H4 (cell line): ENCODE data around the gene TNRC6B. TPM values are rescaled to one million over a fixed set of nuclear protein-coding genes. Genes with fewer than 3 reads are reported as not detected.

Source experiments
- DNase-seq: peaks from one replicate; pipeline ENCODE4 v3.0.0-alpha.2; 2015; ENCODE audit warnings: low spot score
- total RNA-seq: library from RNA; depleted of rRNA; stranded (reverse); fragments of >200 nt; shearing (Covaris generic); gene quantifications from 2 replicates; pipeline ENCODE4 v1.2.3, GENCODE V29; 2014

TNRC6B gene
- total RNA-seq, 1 experiment from 2014 or later, result 14.8 TPM

DNA sequence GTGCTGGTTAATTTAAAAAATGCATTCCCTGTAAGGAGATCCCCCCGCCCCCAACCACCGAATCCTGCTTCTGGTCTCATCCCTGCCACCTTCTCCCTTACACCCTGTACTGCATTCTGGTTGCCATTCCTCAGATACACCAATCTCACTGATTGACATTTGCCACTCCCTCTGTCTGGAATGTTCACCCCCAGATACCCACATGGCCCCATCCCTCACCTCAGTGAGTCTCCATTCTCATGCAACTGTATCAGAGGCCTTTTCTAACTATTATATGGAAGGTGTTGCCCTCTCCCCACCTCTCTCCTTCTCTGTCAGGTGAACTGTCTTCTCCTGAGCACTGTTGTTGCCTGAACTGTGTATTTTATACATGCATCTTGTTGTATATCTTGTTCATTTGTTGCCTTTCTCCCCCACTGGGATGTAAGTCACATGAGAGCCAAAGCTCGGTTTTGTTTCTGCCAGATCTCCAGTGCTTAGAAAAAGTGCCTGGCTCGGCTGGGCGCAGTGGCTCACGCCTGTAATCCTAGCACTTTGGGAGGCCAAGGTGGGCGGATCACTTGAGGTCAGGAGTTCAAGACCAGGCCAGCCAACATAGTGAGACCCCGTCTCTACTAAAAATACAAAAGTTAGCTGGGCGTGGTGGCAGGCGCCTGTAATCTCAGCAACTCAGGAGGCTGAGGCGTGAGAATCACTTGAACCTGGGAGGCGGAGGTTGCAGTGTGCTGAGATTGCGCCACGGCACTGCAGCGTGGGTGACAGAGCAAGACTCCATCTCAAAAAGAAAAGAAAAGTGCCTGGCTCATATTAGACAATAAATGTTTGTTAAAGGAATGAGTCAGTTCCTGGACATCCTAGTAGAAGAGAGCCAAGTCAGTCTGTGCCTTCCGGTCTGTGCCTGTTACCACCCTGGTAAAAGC, 61.0 kb downstream of the TNRC6B start:
- DNase-seq, result peak; percentile 78

DNA sequence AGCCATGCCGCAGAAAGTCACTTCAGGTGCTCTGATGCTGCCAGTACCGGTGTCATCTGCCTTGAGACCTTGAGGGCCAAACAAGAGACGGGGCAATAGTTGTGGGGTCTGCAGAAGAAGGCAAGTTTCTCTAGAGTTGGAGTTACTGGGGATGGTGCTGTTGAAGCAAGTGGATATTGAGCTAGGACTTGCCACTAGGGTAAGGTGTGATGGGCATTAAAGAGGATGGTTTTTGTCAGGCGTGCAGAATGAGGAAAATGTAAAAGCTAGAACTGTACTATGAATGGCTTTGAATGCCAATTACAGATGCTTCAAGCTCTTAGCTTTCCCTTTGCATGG, 61.6 kb downstream of the TNRC6B start:
- no peak for DNase-seq

GRCh38 chr22:40240160-40240559, 62.4 kb downstream of the TNRC6B start:
- no peak for DNase-seq

- DNase-seq, result no peak
Observed at GRCh38 chr22:40240686-40241085, 63.0 kb downstream of the TNRC6B start.

GRCh38 chr22:40241200-40241763, 63.6 kb downstream of the TNRC6B start:
- no peak for DNase-seq

DNA sequence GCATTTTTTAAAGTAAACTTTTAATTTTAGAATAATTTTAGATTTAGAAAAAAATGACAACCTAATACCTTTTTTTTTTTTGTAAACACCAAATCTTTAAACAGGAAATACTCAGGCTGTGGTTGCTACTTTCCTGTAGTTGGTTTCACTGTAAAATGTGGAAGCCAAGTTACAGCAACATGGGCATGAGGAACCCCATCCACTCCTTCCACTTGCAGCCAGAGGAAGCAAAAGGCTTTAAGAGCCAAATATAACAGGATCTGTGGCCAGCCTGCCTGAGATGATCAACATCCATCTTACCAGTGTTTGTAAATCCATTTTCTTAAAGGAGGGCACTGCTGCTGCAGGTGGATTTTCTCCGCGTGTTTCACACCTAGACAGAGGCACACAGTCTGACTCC, 66.2 kb downstream of the TNRC6B start:
- DNase-seq, result no peak

DNA sequence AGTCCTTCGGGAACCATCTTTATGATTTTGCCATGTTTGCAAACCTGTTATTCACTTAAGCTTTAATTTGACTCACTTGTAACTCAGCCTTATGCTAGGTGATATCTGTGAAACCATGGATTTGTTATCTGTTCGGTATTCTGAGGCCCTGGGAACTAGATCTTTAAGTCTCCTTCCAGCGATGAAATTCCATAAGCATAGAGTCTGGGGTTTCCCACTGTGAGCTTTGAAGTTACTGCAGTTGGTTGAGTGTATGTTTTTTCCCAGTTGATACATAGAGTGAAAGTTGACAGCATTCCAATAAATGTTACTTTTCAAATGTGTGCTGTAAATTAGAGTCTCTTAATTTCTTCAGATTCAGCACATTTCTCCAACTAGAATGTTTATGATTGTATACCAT, 66.9 kb downstream of the TNRC6B start:
- DNase-seq, result no peak

- DNase-seq, result no peak
Observed at GRCh38 chr22:40247976-40248375, 70.3 kb downstream of the TNRC6B start.

DNA sequence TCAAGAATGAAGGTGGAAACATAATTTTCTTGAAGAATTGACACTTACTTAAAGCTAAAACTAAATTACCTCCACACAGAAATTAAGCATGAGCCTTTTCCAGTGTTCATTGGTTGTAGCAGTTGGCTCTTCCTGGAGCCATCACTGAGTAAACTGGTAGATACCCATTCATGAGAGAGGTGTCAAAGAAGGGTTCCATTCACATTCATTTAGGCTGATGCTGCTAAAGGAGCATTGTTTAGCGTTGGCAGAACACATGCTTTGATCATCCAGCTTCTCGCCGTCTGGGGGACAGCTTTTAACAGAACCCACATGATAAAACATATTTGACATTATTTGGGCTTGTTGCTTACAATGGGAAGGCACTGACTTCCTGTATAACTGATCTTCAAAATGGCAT, 71.6 kb downstream of the TNRC6B start:
- DNase-seq, result no peak

GRCh38 chr22:40250608-40251007, 72.9 kb downstream of the TNRC6B start:
- no peak for DNase-seq

DNA sequence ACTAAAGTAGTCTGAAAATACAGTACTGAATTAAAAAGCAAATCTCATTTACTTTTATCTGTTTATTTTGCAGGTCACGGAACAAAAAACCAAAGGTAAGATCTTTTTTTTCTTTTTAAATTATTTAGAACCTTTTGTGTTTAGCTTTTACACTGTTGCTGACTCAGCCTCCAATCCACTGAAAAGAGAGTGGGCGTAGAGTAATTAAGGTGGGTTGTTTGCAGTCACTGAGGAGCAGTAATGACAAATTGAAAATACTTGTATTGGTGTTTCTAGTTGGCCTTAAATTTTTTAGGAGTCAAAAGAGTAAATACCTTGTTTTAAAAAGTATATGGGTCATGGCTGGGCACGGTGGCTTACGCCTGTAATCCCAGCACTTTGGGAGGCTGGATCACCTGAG, 73.4 kb downstream of the TNRC6B start:
- DNase-seq, result no peak

DNA sequence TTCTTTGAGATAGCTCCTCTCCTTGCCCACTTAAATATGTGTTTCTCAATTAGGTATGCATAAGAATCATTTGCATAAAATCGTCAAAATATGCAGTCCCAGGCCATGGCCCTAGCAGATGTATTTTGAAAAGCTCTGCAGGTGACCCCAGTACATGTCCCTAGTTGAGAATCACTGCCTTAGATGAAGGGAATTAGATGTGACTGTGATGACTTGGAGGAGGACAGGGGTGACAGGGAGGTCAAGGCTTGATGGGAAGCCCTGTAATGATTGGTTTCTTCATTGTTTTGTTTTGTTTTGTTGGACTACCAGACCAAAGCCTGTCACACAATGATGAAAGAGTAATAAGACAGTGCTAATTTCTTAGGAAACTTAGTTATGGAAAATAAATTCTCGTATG, 74.4 kb downstream of the TNRC6B start:
- DNase-seq, result no peak

DNA sequence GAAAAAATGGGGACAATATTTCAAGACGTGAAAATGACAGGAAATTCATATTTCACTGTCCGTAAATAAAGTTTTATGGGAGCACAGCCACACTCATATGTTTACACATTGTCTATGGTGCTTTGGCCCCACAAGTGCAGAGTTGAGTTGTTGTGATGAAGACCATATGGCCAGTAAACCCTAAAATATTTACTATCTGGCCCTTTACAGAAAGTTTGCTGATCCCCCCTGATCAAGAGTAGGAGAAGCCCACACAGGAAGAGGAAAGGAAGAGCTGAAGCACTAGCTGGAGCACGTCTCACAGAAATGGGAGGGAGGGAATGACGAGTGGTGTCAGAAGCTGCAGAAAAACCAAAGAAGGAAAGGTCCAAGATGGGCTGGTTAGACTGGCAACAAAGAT, 78.8 kb downstream of the TNRC6B start:
- DNase-seq, result no peak

GRCh38 chr22:40258017-40258416, 80.3 kb downstream of the TNRC6B start:
- no peak for DNase-seq

- no peak for DNase-seq
Observed at GRCh38 chr22:40258501-40258915, 80.8 kb downstream of the TNRC6B start.

DNA sequence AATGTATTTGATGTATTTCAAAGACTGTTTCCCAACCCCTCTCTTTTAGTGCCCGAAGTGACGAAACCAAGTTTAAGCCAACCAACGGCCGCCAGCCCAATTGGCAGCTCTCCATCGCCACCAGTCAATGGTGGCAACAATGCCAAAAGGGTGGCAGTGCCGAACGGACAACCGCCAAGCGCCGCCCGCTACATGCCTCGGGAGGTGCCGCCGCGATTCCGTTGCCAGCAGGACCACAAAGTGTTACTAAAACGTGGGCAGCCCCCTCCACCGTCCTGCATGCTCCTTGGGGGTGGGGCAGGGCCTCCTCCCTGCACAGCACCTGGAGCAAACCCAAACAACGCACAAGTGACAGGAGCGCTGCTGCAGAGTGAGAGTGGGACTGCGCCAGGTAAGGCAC, 84.1 kb downstream of the TNRC6B start:
- no peak for DNase-seq

DNA sequence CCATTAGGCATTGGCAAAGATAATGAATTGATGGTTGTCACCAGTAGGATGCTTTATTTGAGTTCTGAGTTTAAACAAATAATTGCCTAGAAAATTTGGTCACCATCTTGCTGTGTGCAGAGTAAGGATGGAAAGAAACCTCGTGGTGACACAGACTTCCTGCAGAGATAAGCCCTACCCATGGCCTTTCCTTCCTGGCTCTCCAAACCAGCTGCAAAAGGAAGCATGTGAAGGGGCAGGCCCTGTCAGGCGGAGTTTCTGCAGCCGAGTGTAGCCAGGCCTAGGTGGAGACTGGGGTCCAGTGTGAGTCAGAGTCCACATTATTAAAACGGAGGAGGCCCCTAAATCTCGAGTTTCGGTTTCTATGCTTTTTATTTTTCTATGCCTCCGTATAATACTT, 85.5 kb downstream of the TNRC6B start:
- DNase-seq, result no peak

GRCh38 chr22:40265783-40266182, 88.1 kb downstream of the TNRC6B start:
- DNase-seq, result no peak

- DNase-seq, result no peak
Observed at GRCh38 chr22:40270031-40270430, 92.3 kb downstream of the TNRC6B start.

DNA sequence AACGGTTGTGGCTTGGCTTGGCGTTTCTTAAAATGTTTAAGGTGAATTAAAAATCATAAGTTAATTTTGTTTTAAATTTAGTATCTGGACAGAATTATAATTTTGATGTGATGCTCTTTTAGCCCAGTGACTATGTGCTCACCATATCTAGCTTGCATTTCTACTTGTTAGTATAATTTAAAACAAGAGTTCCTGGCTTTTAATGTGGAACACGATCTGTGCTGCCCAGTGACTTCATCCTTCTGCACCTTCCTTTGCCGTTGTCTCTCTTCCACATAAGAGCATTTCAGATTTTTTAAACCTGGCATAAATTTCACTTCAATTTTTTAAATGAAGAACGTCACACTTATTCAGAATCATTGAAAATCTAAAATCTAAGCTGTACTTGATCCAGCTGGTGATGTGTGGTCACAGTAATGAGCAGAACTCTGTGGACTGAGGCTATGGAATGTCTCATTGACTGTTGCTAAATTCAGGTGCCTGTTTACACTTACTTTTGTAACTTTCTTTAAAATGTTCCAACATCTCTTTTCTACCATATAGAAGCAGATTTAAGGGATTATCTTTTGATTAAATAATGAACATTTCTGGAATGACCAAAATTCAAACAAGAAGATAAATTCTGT, 93.1 kb downstream of the TNRC6B start:
- no peak for DNase-seq

- DNase-seq, result no peak
Observed at GRCh38 chr22:40271440-40271839, 93.7 kb downstream of the TNRC6B start.

- no peak for DNase-seq
Observed at GRCh38 chr22:40273319-40273718, 95.6 kb downstream of the TNRC6B start.
